ENCODE results near the gene MT1X.
"Not testable (repeated sequence)": the region's sequence is repeated elsewhere in the genome, so short reads cannot be mapped to it uniquely, and the experiment has no call there.

Gene MT1X

GRCh38 chr16:56667581-56668571 lies 14.4 kb upstream of the MT1X start, which contains the start of gene MT1G:
MT1G (minus strand) TSS chr16:56668065; CDS start chr16:56667993, 72 bp downstream.
- no peak within 1 kb of the TSS for H3K4me3 ChIP-seq (ENCODE audit: low read depth, low read length)
- TF ChIP-seq CTCF (IDR thresholded peaks at IDR 0.05; ENCODE audit: insufficient read depth, low read depth, low read length, missing control alignments) = no peak
- no peak for DNase-seq (ENCODE audit: low read depth)

- H3K4me3 ChIP-seq (ENCODE audit: low read depth, low read length) = no peak within 1 kb of the TSS
- TF ChIP-seq CTCF (IDR thresholded peaks at IDR 0.05; ENCODE audit: insufficient read depth, low read depth, low read length, missing control alignments) = no peak
- DNase-seq (ENCODE audit: low read depth) = no peak
Observed at GRCh38 chr16:56669005-56669839, 13.0 kb upstream of the MT1X start, which contains the start of gene MT1H. MT1H (plus strand) TSS chr16:56669814; CDS start chr16:56669885, 71 bp downstream.

GRCh38 chr16:56669840-56670619 lies 12.2 kb upstream of the MT1X start:
- TF ChIP-seq CTCF (IDR thresholded peaks at IDR 0.05; ENCODE audit: insufficient read depth, low read depth, low read length, missing control alignments) = no peak

GRCh38 chr16:56670620-56670934 lies 11.7 kb upstream of the MT1X start:
- TF ChIP-seq CTCF (IDR thresholded peaks at IDR 0.05; ENCODE audit: insufficient read depth, low read depth, low read length, missing control alignments) = no peak
- DNase-seq (ENCODE audit: low read depth) = no peak
- no peak overlapping the region for H3K4me3 ChIP-seq (ENCODE audit: low read depth, low read length)

More at GRCh38 chr16:56669840-56670619, 12.2 kb upstream of the MT1X start:
- no peak for DNase-seq (ENCODE audit: low read depth)
- no peak overlapping the region for H3K4me3 ChIP-seq (ENCODE audit: low read depth, low read length)

- not testable (repeated sequence) for DNase-seq (ENCODE audit: low read depth); H3K4me3 ChIP-seq (ENCODE audit: low read depth, low read length)
Observed at GRCh38 chr16:56671691-56672090, 10.6 kb upstream of the MT1X start.

GRCh38 chr16:56672171-56672570 lies 10.1 kb upstream of the MT1X start:
- DNase-seq (ENCODE audit: low read depth); H3K4me3 ChIP-seq (ENCODE audit: low read depth, low read length): not testable (repeated sequence)

- no peak for TF ChIP-seq CTCF (IDR thresholded peaks at IDR 0.05; ENCODE audit: insufficient read depth, low read depth, low read length, missing control alignments)
- H3K4me3 ChIP-seq (ENCODE audit: low read depth, low read length) = no peak overlapping the region
- no peak for DNase-seq (ENCODE audit: low read depth)
Observed at GRCh38 chr16:56672761-56673536, 9.3 kb upstream of the MT1X start.
